Skeletal muscle tissue (tissue), 4 donors: Measurements from ENCODE around the gene FARS2. TPM values are rescaled to one million over a fixed set of nuclear protein-coding genes. Genes with fewer than 3 reads are reported as not detected.
"Not testable (repeated sequence)": the region's sequence is repeated elsewhere in the genome, so short reads cannot be mapped to it uniquely, and the experiment has no call there.

Experiments
- H3K27ac ChIP-seq: one replicate; pipeline ENCODE4 v1.7.0; 2013; ENCODE audit warnings: mild to moderate bottlenecking, low read depth, low read length, inconsistent platforms
- H3K27me3 ChIP-seq, 3 donors: one replicate each; pipeline ENCODE4 v1.7.0; 2013; ENCODE audit warnings: low read length in 3 of 3; ENCODE audit not compliant: control insufficient read depth in 3 of 3, insufficient read depth in 3 of 3
- H3K36me3 ChIP-seq, 3 donors: one replicate each; pipeline ENCODE4 v1.7.0; 2013; ENCODE audit warnings: low read length in 3 of 3; ENCODE audit not compliant: control insufficient read depth in 3 of 3, insufficient read depth in 3 of 3
- H3K4me1 ChIP-seq, 3 donors: one replicate each; pipeline ENCODE4 v1.7.0; 2013; ENCODE audit warnings: low read length in 3 of 3, mild to moderate bottlenecking in 3 of 3; ENCODE audit not compliant: control insufficient read depth in 3 of 3, insufficient read depth in 3 of 3
- H3K4me3 ChIP-seq, 3 donors: one replicate each; pipeline ENCODE4 v1.7.0; 2013; ENCODE audit warnings: low read length in 3 of 3
- H3K9ac ChIP-seq, 3 donors: one replicate each; pipeline ENCODE4 v1.7.0; 2013; ENCODE audit warnings: low read length in 3 of 3, mild to moderate bottlenecking in 3 of 3, moderate library complexity in 2 of 3, low read depth in 1 of 3
- H3K9me3 ChIP-seq, 3 donors: one replicate each; pipeline ENCODE4 v1.7.0; 2013; ENCODE audit warnings: low read length in 3 of 3; ENCODE audit not compliant: control insufficient read depth in 3 of 3
- total RNA-seq: library from RNA; depleted of rRNA; stranded (reverse); fragments of >200 nt; gene quantifications from one replicate; pipeline ENCODE4 v1.2.3, GENCODE V29; 2014
- donor health status: Osteomylitis.

The FARS2 gene
- total RNA-seq, 1 donor from 2014 or later, result 27.7 TPM

DNA sequence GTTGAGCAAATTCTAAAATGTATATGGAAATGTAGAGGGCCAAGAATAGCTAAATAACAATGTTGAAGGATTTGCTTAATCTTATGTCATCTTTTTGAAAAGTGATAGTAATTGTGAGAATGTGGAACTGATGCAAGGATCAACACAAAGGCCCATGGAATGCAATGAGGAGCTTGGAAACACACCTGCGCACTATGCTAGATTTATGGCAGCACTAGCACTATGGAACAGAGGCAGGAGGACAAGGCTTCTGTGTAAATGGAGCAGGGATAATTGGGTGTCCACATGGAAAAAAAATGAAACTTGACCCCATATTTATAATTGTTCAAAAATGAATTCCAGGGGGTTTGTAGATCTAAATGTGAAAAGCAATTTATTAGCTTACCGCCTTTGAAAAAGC lies 298.3 kb downstream of the FARS2 start:
- no peak overlapping the region for H3K4me3 ChIP-seq
- H3K36me3 ChIP-seq, result no peaks in the 10 kb centered on the region
- H3K27me3 ChIP-seq, result no peaks in the 10 kb centered on the region
- no peak overlapping the region for H3K9ac ChIP-seq
- H3K9me3 ChIP-seq, result no peaks in the 10 kb centered on the region
- peaks cover 0 to 1% (median 0%) of the 10 kb centered on the region in 3 donors for H3K4me1 ChIP-seq
- no peak overlapping the region for H3K27ac ChIP-seq

GRCh38 chr6:5562277-5562676 lies 301.0 kb downstream of the FARS2 start:
- H3K4me1 ChIP-seq, result peaks cover 0 to 2% (median 0%) of the 10 kb centered on the region in 3 donors
- no peaks in the 10 kb centered on the region for H3K9me3 ChIP-seq
- no peaks in the 10 kb centered on the region for H3K36me3 ChIP-seq
- H3K9ac ChIP-seq, result no peak overlapping the region
- H3K4me3 ChIP-seq, result no peak overlapping the region
- no peak overlapping the region for H3K27ac ChIP-seq
- H3K27me3 ChIP-seq, result no peaks in the 10 kb centered on the region

DNA sequence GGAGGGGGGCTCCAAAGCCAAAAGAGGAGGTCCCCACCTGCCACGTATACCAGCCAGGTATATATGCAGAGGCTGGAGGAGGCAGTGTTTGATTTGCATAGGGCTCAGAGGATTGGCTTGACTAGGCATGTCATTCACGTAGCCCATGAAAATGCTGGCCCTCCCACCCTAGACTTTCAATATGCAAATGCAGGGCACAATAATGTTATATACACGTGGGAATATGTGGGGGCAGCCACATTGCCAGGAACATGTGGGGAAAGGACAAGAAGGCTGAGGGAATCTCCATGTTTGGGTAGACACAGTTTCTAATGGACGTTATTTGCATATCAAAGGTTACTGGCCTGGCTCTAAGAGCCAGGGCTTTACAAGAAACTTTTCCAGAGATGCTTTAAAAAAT lies 301.8 kb downstream of the FARS2 start:
- H3K9ac ChIP-seq, result no peak overlapping the region
- no peaks in the 10 kb centered on the region for H3K27me3 ChIP-seq
- H3K9me3 ChIP-seq, result no peaks in the 10 kb centered on the region
- H3K27ac ChIP-seq, result no peak overlapping the region
- H3K36me3 ChIP-seq, result no peaks in the 10 kb centered on the region
- no peak overlapping the region for H3K4me3 ChIP-seq
- H3K4me1 ChIP-seq, result peaks cover 0 to 2% (median 0%) of the 10 kb centered on the region in 3 donors

DNA sequence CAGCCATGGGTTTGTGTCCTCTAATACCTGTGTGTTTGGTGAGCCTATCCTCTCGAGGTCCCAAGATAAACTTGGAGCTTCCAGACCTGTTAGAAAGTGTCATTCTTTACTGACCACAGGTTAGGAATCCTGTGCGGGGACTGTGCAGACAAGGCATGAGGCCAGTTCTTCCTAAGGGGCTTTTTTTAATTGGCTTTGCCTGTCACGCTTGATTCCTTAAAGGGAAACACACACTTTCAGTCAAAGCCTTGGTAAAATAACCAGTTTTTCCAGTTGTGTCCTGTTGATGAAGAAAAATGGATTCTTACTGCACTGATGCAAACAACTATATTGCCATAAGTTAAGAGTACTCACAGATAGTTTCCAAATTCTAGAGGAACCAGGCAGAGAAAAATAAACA lies 303.4 kb downstream of the FARS2 start:
- H3K4me3 ChIP-seq, H3K4me1 ChIP-seq, H3K27ac ChIP-seq: not testable (repeated sequence)

DNA sequence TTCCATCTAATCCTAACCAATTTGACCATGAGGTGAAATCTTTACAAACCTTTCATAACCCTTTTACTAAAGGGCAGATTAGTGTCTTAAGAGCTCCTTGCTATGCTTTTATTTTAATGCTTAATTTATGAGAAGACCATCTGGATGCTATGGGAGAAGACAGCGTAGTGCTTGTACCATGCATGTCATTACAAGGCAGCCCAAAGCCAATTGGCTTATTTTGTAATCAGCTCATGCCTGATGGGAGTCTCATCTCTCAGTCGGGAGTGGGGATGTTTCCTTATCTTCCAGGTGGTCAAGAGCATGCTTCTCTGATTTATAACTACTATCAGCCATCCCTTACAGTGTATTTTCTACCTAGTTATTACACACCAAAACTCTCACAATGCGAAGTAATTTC lies 304.7 kb downstream of the FARS2 start:
- Histone ChIP-seq H3K9ac (no peak overlapping the region), H3K4me3 (no peak overlapping the region), H3K4me1 (peaks cover 0 to 2% (median 0%) of the 10 kb centered on the region in 3 donors), H3K27ac (no peak overlapping the region), H3K36me3 (no peaks in the 10 kb centered on the region), H3K9me3 (no peaks in the 10 kb centered on the region), H3K27me3 (no peaks in the 10 kb centered on the region)

More for the DNA sequence above, 303.4 kb downstream of the FARS2 start:
- not testable (repeated sequence) for H3K27me3 ChIP-seq, H3K9ac ChIP-seq, H3K9me3 ChIP-seq, H3K36me3 ChIP-seq

DNA sequence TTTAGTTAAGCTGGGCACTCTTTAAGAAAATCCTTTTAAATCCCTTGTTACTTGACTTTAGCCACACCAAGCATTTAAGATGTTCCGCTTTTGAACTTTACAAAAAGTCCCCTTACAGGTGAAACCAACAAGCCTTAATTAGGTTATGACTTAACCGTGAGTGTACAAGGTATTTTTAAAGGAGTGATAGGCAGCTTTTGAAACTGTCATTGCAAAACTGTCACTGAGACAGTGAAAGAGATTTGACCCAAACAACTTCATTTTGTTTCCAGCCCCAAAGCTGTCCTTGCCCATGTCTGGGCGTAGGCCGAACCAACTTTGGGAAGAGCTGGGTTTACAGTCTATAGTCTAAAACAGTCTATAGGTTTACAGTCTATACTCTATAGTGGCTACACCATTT lies 305.4 kb downstream of the FARS2 start:
- no peaks in the 10 kb centered on the region for H3K27me3 ChIP-seq
- no peak overlapping the region for H3K9ac ChIP-seq
- H3K4me1 ChIP-seq, result peaks cover 0 to 2% (median 0%) of the 10 kb centered on the region in 3 donors
- no peaks in the 10 kb centered on the region for H3K9me3 ChIP-seq
- H3K36me3 ChIP-seq, result no peaks in the 10 kb centered on the region
- no peak overlapping the region for H3K27ac ChIP-seq
- no peak overlapping the region for H3K4me3 ChIP-seq

- no peak overlapping the region for H3K4me3 ChIP-seq
- no peak overlapping the region for H3K9ac ChIP-seq
- H3K4me1 ChIP-seq, result peaks cover 0 to 2% (median 0%) of the 10 kb centered on the region in 3 donors
- no peaks in the 10 kb centered on the region for H3K27me3 ChIP-seq
- no peak overlapping the region for H3K27ac ChIP-seq
- no peaks in the 10 kb centered on the region for H3K9me3 ChIP-seq
- no peaks in the 10 kb centered on the region for H3K36me3 ChIP-seq
These were observed 306.0 kb downstream of the FARS2 start for GRCh38 chr6:5567352-5567751.

- Histone ChIP-seq H3K9ac (no peak overlapping the region), H3K4me3 (no peak overlapping the region), H3K27me3 (no peaks in the 10 kb centered on the region), H3K4me1 (peaks cover 0 to 2% (median 0%) of the 10 kb centered on the region in 3 donors), H3K9me3 (no peaks in the 10 kb centered on the region), H3K27ac (no peak overlapping the region), H3K36me3 (no peaks in the 10 kb centered on the region)
These were observed 306.6 kb downstream of the FARS2 start for GRCh38 chr6:5567890-5568289.

DNA sequence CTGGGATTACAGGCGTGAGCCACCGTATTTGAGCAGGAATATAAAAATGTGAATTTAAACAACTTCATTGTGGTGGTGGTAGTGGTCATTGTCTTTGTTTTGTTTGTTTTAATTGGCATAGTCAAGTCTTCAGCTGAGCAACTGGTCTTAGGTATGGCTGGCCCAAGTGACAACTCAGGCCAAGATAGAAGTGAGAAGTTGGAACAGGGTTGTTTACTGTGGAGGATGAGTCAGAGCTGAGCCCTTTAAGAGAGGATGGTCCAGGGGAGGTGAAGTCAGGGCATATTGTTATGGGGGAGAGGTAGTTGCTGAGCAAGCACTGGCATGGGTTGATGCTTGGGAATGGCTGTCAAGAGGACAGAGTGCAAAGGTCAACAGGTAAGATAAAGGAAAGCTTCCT lies 308.2 kb downstream of the FARS2 start:
- Histone ChIP-seq H3K27ac (no peak overlapping the region), H3K4me3 (no peak overlapping the region), H3K27me3 (no peaks in the 10 kb centered on the region), H3K36me3 (no peaks in the 10 kb centered on the region), H3K4me1 (peaks cover 0 to 2% (median 0%) of the 10 kb centered on the region in 3 donors), H3K9ac (no peak overlapping the region), H3K9me3 (no peaks in the 10 kb centered on the region)

DNA sequence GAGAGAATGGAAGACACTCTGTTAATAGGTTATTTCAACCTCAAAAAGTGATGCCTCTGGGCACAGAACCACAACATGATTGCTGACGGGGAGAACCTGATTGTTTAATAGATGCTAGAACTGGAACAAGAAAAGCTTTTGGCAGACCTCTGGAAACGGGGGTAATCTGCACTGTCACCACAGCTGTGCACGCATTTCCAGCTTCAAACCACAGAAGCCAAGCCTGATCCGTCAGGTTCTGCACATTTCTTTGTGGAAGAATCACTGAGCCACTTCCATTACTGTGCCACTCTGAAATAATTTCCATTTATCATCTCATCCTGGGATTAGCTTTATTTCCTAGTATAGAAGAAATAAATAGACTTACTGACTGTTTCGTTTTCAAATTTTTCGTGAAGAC lies 309.3 kb downstream of the FARS2 start:
- Histone ChIP-seq H3K4me1 (no peaks in the 10 kb centered on the region), H3K27me3 (no peaks in the 10 kb centered on the region), H3K36me3 (no peaks in the 10 kb centered on the region), H3K4me3 (no peak overlapping the region), H3K27ac (no peak overlapping the region), H3K9me3 (peaks cover 0 to 8% (median 4%) of the 10 kb centered on the region in 3 donors), H3K9ac (no peak overlapping the region)
